ENCODE measurements around the gene SLC8B1.
"Not testable (repeated sequence)": the region's sequence is repeated elsewhere in the genome, so short reads cannot be mapped to it uniquely, and the experiment has no call there.

DNA sequence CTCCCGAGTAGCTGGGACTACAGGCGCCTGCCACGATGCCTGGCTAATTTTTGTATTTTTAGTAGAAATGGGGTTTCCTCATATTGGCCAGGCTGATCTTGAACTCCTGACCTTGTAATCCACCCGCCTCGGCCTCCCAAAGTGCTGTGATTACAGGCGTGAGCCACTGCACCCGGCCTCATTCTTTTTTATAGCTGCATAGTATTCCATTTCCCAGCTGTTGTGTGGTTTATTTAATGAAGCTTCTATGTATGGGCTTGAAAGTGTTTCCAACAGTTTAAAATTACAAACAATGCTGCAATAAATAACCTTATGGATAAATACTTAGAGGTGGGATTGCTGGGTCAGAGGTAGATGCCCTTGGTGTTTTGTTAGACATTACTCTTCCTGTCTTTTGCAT lies 19.3 kb upstream of the SLC8B1 start:
- not testable (repeated sequence) for TF ChIP-seq POLR2A (IDR thresholded peaks at IDR 0.05)
- TF ChIP-seq, protein P1, sequence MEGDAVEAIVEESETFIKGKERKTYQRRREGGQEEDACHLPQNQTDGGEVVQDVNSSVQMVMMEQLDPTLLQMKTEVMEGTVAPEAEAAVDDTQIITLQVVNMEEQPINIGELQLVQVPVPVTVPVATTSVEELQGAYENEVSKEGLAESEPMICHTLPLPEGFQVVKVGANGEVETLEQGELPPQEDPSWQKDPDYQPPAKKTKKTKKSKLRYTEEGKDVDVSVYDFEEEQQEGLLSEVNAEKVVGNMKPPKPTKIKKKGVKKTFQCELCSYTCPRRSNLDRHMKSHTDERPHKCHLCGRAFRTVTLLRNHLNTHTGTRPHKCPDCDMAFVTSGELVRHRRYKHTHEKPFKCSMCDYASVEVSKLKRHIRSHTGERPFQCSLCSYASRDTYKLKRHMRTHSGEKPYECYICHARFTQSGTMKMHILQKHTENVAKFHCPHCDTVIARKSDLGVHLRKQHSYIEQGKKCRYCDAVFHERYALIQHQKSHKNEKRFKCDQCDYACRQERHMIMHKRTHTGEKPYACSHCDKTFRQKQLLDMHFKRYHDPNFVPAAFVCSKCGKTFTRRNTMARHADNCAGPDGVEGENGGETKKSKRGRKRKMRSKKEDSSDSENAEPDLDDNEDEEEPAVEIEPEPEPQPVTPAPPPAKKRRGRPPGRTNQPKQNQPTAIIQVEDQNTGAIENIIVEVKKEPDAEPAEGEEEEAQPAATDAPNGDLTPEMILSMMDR (IDR thresholded peaks at IDR 0.05): not testable (repeated sequence)
